HG03196 (cell line): ENCODE data around the gene SERINC3.
"Not testable (repeated sequence)": the region's sequence is repeated elsewhere in the genome, so short reads cannot be mapped to it uniquely, and the experiment has no call there.

Source experiments
- ATAC-seq: cut with Tn5 transposase; IDR thresholded peaks from one replicate; pipeline ENCODE4 v1.9.1; 2021; ENCODE audit not compliant: unreplicated experiment

Gene SERINC3

DNA sequence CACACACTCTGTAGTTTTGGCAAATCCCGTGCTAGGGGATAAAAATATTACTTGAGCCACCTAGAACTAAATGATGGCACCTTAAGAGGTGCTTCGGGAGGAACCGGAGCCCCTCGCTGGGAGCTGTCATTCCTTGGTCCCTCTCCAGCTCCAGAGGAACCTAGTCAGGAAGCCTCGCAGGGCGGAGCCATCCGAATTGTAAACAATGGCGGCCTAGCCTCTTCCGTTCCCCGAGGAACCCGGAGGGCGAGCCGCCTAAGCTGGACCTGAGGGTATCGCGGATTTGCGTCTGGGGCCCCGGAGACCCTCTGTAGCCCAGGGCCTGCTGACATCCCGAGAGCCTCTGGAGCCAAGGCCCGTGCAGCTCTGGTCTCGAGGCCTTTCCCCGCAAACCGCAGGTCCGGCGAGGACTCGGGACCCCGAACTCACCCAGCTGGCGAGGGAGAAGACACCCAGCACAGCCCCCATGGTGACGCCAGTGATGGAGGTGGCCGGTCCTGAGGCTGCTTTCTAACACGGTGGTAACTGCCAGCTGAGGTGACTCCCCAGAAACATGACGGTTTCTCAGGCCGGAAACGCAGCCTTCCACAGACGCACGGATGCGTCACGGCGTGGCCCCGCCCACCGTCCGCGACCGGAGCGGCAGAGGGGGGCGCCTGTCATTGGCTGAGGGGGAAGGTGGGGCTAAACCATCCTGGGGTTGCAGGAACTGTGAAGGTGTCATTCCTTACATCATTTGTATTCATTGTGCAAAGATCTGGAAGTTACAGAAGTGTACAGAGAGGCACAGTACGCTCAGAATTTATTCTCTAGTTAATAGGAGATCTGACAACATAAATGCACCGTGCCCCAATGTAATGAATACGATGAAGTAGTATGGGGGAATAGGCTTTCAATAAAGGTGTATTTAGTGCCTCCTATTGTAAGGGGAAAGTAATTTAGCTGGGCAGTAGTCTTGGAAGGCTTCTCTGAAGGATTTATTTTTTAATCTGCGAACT is at the start of gene SERINC3:
SERINC3 (minus strand) TSS at position 587 of the 998 bp plus-strand sequence; CDS start at position 468, 119 bp downstream.
- peak; percentile 92 for ATAC-seq

- no peak for ATAC-seq
Measured at GRCh38 chr20:44571362-44571988, 49.6 kb upstream of the SERINC3 start.

- ATAC-seq = no peak
Measured at GRCh38 chr20:44570367-44570766, 48.5 kb upstream of the SERINC3 start.

DNA sequence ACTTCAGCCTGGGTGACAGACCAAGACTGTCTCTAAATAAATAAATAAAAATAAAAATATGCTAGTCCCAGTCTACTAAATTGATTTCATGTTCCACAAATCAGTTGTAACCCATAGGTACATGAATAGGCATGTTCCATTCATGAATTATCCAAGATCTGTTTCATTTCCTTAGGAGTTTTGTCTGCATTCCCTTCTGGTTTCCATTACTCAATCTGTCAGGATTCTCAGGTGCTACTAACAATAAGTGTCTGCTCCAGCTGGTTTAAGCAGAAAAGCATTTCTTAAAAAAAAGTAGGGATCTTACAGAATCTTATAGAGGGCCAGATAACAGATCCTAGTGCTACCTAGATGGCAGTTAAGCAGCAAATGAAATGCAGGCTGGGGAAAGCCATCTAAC is 44.9 kb upstream of the SERINC3 start:
- ATAC-seq = no peak

DNA sequence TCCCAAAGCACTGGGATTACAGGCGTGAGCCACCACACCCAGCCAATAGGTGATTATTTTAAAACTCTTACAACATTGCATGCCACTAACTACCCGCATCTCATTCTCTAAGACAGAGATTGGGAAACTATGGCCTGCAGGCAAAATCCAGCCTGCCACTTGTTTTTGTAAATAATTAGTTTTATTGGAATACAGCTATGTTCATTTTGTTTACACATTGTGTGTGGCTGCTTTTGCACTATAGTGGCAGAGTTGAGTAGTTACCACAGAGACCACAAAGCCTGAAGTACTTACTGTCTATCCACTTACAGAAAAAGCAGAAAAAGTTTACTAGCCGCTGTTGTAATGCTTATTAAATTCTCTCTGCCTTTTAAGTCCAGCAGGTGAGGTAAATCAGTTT is 44.1 kb upstream of the SERINC3 start:
- no peak for ATAC-seq

DNA sequence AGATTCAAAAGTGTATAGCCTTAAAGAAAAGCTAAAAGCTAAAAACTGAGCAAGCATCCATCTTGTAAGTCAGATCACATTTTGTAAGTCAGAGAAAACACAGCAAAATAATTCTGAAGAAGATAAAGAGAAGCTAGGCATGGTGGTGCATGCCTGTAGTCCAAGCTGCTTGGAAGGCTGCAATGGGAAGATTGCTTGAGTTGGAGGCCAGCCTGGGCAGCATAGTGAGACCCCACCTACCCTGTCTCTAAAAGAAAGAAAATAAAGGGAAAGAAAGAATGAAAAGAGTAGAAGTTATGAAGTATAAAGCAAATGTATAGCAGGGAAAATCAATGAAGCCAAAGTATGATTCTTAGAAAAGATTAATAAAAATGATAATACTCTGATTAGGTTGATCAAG is 40.0 kb upstream of the SERINC3 start:
- no peak for ATAC-seq

DNA sequence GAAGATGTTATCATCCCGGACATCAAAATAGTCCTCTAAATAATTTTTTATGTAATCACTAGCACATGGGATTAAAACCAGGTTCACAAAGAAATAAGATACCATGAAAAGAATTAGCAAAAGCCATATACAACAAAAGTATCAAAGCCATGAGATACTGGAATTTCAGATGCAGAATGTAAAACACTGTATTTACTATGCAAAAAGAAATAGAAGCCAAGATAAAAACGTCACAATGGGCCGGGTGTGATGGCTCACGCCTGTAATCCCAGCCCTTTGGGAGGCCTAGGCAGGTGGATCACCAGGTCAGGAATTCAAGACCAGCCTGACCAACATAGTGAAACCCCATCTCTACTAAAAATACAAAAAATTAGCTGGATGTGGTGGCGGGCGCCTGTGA is 38.9 kb upstream of the SERINC3 start:
- ATAC-seq = not testable (repeated sequence)

GRCh38 chr20:44560229-44560628 is 38.4 kb upstream of the SERINC3 start:
- ATAC-seq = no peak

- ATAC-seq = no peak
Measured at GRCh38 chr20:44559302-44559701, 37.4 kb upstream of the SERINC3 start.

- no peak for ATAC-seq
Measured at GRCh38 chr20:44552950-44553908, 31.4 kb upstream of the SERINC3 start.

GRCh38 chr20:44552568-44552949 is 30.7 kb upstream of the SERINC3 start:
- ATAC-seq = no peak

DNA sequence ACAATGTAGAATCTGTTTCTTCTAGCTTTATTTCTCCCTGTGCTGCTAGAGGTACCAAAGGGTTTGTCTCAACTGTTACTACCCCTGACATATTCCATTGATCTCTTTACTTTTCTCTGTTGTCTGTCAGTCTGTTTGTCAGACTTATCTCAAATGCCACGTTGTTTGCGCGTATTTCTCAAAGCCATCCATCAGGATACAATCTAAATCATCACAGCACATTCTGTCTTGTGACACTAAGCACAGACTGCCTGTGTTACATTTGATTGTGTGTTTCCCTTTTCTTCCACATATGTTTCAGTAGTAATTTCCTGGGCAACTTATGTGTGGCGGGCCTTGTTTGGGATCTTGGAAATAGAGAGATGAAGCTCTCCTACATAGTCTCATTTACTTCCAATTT is 30.2 kb upstream of the SERINC3 start:
- no peak for ATAC-seq

DNA sequence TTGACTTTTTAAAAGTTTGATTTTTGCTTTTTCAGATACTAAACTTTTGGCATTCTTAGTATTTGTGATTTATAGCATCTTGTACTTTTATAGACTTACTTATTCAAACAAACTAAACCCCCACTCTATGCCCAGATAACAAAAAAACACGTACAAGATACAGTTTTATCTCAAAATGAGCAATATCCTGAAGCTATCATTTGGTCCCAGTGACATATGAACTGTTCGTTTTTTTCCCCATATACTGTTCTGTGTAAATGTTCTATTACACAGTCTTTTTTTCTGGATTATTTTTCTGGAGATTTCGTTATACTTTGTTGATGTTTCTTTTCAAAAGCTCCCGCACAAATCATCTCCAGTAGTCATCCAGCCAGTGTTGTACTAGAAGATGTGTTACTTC is 27.3 kb upstream of the SERINC3 start:
- no peak for ATAC-seq

- no peak for ATAC-seq
Measured at GRCh38 chr20:44547419-44547818, 25.5 kb upstream of the SERINC3 start.

- no peak for ATAC-seq
Measured at GRCh38 chr20:44544263-44544662, 22.4 kb upstream of the SERINC3 start.

DNA sequence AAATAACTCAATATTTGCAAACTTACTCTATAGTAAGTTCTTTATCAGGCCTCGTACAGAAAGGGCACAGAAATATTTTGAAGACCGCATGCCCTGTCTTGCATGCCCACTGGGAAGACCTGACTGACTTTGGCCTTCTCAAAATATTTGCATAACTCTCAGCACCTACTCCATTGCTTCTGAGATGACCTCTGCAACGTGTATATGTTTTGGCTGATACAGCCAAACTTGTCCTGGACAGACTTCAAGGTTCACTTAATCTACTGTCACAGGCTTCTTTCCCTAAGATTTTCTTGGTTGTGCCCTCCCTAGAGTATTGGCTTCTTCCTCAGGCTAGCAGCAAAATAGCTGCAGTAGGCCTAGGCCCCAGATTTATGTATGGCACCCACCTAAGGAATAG is 21.5 kb upstream of the SERINC3 start:
- ATAC-seq = no peak

DNA sequence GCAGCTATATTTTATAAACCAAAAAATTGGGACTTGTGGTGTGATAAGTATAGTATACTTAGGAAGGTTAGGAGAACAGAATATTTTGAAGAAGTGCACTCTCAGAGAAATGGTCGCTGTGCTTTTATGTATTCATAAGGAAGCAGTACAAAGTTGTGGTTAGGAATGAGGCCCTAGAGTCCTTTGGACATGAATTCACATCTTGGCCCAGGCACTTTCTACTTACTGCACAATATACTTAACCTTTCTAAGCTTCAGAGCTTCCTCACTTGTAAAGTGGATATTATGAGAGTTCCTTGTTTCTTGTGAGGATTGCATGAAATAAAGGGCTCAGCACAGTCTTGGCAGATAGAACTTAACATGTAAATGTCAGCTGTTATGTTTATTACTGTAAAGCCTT is 21.0 kb upstream of the SERINC3 start:
- no peak for ATAC-seq

GRCh38 chr20:44541992-44542391 is 20.1 kb upstream of the SERINC3 start:
- no peak for ATAC-seq

DNA sequence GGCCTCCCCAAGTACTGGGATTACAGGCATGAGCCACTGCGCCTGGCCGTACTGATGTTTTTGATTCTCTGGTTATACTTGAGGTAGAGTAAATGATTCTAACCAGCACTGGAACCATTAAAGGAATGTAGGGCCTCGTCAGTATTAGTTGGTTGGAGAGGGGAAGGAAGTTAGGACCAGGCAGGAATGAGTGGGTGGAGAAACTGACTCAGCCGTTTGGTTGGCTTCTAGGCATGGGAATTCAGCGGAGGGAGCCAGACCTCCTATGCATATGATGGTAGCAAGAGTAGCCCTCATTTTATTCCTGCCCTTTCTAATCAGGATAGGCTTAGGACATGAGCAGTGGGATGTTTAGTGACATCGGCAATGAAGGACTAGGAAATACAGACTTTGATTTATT is 19.0 kb upstream of the SERINC3 start:
- no peak for ATAC-seq

DNA sequence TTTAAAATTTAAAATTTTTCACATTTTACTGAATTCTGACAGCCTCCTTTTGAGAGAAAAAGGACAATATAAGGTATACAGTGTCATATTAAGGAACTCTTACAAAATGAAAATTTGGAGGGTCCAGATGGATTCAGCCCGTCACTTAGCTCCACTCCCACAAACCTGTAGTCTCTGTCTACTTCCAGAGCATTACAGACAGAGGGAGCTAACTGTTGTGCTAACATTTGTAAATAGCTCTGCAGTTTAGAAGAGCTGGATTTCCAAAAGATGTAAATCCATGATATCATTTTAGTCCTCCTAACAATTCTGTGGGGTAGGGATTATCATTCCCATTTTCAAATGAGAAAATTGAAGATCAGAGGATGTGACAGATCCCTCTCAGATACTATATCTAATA is 16.1 kb upstream of the SERINC3 start:
- no peak for ATAC-seq

DNA sequence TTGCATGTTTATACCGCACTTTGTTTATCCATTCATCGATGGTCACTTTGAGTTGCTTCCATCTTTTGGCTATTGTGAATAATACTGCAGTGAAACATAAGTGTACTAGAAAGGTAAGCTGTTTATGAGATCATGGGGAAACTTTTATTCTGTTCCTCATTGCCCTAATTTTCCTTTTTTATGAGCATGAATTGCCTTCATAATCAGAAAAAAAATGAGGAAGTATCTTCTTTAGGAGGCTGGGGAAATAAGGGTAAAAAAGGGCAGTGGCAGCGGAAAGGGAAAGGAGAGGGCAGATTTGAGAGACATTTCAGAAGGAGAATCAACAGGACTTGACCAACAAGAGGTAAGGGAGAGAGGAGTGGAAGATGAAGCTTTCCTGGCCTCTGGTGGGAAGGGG is 14.3 kb upstream of the SERINC3 start:
- no peak for ATAC-seq
